Erythroblast (primary cell): ENCODE results near the gene ARMH4.

Experiments used
- GATA1 ChIP-seq: IDR thresholded peaks from 2 replicates; pipeline ENCODE4 v1.6.1; 2011; ENCODE audit warnings: low read depth, mild to moderate bottlenecking, control low read depth, low read length, moderate library complexity
- POLR2A ChIP-seq: IDR thresholded peaks from 2 replicates; pipeline ENCODE4 v1.6.1; 2011; ENCODE audit warnings: mild to moderate bottlenecking, low read length

DNA sequence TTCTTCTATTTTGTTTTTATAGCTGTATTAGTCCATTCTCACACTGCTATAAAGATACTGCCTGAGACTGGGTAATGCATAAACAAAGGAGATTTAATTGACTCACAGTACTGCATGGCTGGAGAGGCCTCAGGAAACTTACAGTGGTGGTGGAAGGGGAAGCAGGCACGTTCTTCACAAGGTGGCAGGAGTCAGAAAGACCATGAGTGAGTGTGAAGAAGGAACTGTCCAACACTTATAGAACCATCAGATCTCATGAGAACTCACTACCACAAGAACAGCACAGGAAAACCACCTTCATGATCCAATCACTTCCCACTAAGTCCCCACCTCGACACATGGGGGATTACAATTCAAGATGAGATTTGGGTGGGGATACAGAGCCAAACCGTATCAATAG, 42.3 kb downstream of the ARMH4 start:
- no peak for TF ChIP-seq POLR2A
- TF ChIP-seq GATA1, result no peak
